Ramos (cell line): Measurements from ENCODE around the gene KDM4D.
"Not testable (repeated sequence)": the region's sequence is repeated elsewhere in the genome, so short reads cannot be mapped to it uniquely, and the experiment has no call there.

ENCODE experiments used
- in situ Hi-C: fragments of 300-500 bp; cut with MboI; formaldehyde crosslinking; loops from one replicate; pipeline ENCODE4 v1.14.3; 2022; ENCODE audit warnings: low sequenced_read_pairs; ENCODE audit not compliant: unreplicated experiment

KDM4D gene

DNA sequence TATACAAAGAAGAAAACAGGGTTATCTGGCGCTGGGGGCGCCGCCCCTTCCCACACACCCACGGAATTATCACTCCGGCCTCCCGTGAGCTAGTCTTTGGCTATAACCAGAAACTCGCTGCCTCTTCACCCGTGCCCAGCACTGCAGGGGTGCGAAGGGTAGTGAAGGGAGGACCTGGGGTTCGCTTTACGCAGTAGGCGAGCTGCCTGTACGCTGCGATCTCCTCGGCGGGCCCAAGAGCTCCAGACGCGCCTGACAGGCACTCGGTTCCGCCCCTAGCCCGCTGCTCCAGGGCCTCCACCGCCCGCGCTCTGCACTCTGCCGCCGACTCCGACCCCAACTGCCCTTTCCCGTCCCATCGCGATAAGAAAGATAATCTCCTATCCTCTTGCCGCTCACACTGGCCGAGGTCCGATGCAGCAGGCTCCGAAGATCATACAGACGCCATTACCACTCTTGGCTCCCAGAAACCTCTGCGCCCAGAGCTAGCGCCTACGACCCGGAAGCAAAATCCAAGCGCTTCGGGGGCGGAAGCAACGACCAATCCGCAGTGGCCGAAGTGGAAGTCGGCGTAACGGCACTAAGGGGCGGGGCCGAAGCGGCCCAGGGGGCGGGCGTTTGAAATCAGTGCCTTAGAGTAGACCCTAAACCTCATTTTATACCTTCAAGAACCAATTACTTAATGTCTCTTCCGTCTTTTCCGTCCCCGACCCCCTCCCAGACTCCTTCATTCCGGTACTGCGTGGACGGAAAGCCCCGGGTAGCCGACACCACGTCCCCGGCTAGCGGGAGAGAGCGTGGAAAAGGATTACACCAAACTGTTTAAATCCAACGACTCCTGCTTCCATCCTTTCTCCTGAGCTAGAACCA, at the start of gene KDM4D, which contains the start of gene CWC15:
KDM4D (plus strand) TSS at position 611 of the 870 bp plus-strand sequence. CDS start 23,664 bp downstream, outside the sequence.
CWC15 (minus strand) TSS at position 458 of the 870 bp plus-strand sequence. CDS start 1,371 bp downstream, outside the sequence.
- in situ Hi-C loops: no loop called here

DNA sequence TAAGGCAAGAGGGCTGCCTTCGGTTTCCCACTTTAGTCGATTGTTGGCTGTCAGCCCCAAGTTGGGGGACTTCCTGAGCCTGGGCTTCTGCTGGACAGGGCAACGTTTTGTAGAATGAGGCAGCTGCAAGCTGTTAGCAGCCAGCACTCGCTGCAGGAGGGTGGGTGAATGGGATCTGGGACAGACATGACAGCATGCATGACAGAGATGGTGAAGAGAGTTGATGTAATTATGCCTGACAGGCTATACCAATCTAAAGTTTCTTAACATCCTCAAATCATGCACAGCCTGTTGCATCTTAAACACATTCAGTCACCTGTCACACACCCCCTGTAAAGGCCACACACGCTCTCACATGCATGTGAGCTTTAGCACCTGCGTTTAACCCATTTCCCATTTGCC, 49.3 kb upstream of the KDM4D start:
- in situ Hi-C loops: no loop called here

DNA sequence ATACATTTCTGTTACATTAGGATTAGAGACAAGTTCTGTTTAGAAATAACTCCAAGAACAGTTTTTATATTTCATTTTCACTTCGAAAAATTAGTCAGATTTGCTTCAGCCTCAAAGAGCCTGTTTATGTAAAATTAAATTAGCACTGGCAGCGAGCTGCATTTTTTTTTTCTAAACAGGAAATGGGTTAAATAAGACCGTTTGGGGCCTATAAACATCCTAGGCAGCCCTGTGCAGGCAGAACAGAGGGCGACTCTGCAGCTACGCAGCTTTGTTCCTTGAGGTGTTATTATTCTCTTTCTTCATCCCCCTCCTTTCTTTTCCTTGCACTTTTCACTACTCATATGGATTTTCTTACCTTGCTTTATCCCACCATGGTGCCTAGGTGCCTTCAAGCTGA, 48.9 kb upstream of the KDM4D start:
- in situ Hi-C loops: no loop called here

DNA sequence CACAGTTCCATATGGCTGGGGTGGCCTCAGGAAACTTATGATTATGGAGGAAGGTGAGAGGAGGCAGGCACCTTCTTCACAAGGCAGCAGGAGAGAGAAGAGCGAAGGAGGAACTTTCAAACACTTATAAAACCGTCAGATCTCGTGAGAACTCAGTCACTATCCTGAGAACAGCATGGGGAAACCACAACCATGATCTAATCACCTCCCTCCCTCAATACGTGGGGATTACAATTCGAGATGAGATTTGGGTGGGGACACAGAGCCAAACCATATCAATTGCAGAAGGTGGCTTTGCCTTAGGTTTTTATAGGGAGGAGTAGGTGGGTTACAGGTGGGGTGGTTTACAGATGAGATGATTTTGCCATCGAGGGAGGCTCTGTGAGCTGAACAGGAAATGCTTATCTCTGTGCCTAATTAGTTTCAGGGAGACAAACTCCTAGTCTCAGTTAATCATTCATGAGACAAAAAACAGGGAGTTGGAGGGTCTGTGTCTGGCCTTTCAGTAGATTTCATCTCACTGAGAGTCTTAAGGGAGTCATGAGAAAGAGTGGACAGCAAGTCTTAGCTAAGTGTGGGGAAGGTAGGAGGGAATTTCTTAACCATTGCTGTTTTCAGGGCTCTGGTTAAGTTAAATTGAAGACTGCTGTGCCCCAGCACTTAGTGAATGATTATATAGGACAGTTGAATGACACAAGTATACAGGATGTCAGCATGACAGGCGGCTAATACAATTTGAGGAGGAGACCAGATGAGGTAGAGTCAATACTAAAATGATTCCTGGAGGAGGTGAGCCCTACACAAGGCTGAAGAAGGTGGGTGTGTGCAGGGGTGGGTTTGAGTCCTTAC, 47.9 kb upstream of the KDM4D start:
- in situ Hi-C loops: no loop called here

DNA sequence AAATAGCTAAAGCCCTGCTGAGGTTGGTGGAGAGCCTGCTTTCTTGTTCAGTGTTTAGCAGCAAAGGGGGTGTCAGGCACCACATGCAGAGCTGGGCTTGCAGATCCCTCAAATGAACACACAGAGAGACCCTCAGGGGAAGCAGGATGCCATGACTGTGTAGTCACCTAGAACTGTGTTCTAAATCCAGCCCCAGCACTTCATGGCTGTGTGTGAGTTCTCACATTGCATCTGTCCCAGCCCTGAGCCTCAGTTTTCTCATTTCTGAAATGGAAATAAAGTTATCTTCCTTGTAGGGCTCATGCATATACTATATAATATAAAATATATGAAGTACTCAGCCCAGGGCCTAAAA, 47.3 kb upstream of the KDM4D start:
- in situ Hi-C loops: no loop called here

DNA sequence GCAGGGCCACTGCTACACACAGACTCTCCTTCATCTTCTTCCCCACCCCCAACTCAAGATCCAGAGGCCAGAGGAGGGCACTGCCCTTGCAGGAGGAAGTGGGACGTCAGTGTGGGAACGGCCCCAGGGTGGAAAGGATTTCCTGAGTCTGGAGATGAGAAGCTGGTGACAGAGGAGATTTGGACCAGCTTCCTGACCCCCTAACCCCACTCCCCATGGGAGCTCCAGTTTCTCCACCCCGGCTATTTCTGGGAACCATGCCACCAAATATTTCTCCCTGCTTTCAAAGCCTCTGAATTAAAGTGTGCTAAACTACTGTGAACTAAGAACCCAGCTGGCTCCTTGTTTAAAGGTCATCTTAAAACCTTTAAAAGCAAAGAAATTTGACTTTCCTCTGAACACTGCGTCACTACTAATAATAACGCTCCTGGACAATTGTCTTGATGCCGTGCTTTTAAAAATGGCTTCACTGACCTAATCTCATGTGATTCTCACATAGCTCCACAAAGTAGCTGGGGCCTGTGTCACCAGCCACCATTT, 46.7 kb upstream of the KDM4D start:
- in situ Hi-C loops: no loop called here

DNA sequence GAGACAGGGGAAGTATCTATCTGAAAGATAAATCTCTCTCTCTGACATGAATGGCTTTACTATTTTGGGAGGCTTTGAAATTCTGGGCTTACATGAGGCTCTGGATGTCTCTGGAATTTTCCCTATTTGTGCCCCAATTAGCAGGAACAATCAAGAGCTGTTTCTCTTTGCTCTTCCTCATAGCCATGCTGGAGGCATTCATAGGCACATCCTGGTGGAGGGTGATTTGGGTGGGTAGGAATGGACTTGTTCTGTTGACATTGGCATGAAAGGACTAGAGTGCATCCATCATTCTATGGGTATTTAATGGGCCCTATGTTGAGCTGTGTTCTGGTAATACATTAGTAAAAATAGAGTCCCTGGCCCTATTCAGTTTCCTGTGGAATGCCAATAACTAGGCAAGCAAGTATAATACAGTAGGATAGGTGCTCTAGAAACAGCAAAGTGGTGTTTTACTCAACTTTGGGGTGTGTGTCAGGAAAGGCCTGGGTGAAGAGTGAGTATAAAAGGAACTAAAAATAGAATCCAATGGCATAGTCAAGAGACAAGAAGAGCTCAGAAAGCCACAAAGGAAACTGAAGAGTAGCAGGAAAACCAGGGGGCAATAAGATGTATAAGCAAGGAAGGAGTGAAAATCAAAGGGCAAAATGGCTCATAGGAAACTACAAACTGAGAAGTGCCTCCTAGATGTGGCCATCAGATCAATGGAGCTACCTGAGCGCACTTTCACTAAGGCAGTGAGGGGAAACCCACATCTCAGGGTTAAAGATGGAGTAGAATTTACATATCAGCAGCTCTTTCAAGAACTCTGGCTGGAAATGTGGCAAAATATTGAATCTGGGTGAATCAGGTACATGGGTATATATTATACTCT, 45.2 kb upstream of the KDM4D start:
- in situ Hi-C loops: no loop called here

DNA sequence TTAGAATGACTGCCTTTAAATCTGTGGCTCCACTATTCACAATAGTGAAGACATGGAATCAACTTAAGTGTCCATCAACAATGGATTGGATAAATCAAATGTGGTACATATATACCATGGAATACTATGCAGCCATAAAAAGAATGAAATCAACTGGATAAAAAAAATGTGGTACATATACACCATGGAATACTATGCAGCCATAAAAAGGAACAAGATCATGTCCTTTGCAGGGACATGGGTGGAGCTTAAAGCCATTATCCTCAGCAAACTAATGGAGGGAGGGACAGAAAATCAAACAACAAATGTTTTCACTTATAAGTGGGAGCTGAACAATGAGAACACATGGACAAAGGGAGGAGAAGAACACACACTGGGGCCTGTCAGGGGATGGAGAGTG, 41.4 kb upstream of the KDM4D start:
- in situ Hi-C loops: not testable (repeated sequence)

DNA sequence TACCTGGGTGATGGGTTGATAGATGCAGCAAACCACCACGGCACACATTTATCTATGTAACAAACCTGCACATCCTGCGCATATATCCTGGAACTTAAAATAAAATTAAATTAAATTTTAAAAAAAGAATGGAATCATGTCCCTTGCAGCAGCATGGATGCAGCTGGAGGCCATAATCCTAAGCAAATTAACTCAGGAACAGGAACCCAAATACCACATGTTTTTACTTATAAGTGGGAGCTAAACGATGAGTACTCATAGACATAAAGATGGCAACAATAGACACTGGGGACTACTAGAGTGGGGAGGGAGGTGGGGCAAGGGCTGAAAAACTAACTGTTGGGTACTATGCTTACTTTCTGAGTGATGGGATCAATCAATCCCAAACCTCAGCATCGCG, 41.0 kb upstream of the KDM4D start:
- in situ Hi-C loops: no loop called here

DNA sequence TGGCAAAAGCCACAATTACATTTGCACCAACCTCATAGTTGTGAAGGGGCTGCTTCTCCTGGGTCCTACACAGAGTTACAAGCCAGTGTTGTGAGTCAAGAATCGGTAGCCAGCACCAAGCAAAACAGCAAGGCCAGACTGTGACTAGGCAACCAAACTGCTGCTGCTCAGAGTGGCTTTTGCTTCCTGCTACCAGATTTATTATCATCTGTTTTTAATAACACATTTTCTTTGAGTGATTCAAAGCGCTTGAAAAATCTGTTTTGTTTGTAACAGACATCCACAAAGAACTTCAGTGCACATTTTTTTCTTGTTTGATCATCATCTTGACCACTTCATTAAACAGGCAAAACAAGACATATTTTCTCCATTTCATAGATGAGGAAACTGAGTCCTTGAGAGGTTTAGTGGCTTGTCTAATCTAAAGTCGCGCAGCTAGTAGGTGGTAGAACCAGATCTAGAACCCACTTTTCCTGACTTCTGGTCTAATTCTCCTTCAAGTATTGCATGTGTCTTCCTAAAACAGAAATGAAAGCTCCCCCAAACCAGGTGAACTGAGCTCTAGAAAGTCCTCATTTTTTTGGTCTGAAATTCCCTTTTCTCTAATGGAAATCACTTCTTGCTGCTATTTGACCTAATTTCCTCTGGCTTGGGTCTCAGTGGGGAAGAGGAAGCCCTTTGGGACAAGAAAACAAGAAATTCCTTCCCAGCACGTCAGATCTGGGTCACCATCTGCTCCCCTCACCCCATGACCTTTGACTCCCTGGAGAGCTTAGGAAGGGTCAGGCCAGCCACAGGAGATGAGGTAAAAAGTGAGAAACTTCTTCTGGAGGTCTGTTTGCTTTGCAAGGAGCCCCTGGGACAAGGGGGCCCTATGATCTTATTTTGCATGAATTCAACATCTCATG, 40.0 kb upstream of the KDM4D start:
- in situ Hi-C loops: no loop called here

DNA sequence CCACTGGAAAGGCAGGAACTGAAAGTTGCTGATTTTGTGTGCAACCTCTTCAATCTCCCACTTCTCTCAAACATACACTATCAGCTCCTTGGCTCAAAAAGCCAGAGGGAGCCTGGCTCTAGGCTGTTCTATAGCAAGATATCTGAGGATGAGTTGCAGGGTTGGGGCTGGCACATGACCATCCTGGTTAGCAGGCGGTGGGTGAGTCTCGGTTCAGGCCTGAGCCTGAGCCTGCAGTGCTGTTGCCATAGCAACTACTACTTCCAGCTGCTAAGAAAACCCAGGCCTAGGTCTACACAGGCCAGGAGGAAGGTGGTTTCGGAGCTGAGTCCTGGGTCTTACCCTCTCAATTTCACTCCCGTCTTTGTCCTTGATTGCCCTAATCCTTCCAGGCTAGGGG, 39.1 kb upstream of the KDM4D start:
- in situ Hi-C loops: no loop called here

DNA sequence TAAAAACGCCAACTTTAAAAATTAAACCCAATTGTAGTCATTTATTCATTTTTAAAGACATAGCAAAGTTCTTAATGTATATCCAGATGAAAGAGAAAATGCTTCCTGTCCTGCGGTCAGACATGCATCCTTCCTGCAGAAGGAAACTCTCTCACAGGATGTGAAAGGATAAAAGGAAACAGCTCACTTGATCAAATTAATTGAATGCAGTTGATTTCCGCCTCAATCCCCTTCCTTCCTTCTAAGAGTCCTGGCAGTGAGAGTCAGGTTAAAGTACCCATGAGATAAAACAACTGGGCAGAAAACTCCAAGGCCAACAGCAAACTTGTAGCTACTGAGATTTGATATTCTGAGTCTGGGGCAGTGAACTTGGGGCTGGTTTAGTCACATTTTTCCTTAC, 38.7 kb upstream of the KDM4D start:
- in situ Hi-C loops: no loop called here

DNA sequence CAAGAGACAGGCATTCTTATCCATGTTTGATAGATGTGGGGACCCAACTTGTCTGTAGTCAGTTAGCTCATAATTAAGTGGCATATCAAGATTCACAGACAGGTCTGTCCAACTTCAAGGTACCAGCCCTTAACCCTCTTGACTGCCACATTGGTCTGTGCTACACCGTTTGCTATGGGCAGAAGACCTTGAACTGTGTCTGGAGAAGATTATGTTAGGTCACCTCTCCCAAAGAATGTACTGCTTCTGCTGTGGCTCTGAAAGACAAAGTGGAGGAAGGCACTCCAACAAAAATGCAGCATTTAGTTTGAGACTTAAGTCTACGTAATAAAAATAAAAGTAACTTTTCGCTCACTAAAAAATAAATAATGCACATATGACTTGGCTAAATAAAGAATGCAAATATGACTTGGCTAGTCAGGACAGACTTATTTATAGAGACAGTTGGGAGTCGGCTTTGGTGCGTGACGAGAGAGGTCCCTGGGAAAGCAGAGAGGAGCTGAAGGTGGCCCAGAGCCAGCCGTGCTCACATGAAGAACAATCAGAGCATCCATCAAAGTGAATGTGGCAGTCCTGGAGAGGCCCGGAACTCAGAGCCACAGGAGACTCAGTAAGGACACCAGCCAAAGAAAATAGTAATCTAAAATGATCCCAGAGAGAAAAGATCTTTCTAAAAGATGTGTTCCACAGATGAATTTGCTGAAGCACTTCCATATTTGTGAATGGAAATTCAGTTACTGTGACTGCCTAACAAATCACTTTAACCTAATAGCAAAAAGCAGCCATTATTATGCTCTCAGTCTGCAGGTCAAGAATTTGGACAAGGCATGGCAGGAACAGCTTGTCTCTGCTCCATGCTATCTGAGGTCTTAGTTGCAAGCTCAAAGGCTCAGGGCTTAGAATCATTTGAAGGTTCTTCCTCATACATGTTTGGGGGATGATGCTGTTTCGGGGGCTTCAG, 35.1 kb upstream of the KDM4D start:
- in situ Hi-C loops: no loop called here

DNA sequence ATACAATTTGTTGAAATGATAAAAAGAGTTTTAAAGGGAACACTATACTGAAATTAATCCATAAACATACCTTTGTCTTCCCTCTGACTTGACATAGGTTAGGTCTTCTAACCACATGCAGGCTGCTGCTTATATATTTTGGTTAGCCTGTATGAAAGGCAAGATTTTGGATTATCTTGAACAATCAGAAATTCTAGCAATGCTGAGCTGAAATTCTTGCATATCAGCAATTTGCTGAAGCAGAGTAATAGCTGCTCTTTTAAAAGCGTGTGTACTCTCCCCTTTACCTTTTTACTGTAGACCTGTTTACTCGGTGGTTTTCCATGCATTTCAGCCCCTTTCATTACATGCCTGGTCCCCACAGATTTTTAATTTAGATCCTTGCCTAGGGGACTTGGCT, 34.2 kb upstream of the KDM4D start:
- in situ Hi-C loops: no loop called here

DNA sequence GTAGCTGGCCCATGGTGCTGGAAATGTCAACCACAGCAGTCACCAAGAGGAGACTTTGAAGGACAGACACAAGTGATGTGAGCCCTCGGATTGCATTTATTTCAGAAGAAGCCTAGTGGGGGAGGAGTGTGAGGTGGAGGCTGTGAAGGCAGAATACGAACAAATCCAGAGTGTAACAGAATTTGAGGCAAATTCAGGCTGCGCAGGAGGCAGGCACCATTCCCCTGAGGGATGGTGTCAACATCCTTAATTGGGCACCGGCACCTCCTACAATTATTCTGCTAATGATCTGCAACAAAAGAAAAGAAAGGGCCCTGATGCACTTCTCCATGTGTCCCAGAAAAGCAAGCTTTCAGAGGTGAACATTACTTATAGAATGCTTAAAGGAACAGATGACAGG, 32.4 kb upstream of the KDM4D start:
- in situ Hi-C loops: no loop called here

DNA sequence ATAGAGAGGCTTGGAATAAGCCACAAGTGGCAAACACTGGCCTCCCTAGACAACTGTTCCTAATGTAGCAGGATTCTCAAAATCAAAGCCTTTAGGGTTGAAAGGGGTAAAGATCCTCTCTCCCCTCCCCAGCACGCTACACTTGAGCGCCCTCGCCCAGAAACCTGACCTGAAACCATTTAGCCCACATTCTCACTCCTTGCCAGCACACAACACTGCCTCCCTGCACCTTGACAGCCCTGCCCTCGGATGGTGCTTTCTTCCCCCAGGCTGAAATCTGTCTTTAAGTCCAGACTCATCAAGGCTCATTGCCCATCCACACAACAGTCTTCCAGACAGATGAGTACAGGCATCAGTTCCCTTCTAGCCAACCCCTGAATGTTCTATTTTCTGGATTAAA, 26.7 kb upstream of the KDM4D start:
- in situ Hi-C loops: no loop called here

DNA sequence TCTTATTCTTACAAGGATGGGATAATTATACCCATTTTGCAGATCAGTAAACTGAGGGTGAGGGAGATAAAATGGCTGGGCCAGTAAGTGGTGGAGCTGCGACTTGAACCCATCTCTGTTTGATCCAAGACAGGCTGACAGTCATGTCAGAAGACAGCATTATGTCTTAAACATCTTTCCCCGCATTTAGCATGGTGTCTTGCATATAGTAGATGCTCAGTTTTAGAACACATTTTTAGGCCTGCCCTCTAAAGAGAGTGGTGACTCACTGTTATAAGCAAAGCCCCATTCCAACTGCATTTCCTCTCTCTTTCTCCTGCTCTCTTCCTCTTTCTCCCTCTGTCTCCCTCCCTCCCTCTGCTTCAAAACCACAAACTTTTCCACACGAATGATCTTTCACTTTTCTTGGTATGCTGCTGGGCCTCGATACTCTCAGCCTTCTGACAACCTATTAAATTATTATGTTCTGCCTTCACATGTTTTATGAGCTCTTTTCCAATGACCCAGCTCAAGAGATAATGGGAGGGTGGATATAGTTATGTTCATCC, 25.4 kb upstream of the KDM4D start:
- in situ Hi-C loops: no loop called here

DNA sequence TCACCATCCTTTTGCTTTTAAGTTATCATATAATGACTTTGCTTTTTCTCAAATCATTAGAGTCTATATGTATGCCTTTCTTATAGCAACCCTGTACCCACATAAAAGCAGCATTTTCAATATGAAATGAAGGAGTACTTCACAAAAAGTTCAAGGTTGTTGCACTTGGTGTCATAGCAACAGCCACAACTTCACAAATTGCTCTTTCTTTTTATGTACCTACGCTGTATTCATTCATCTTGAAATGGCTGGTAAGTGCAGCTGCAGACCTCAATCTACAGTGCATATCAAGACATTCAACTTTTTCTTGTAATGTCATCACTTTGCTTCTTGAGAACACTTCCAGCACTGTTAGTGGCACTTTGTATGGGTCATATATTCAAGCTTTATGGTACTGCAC, 18.8 kb upstream of the KDM4D start:
- in situ Hi-C loops: no loop called here
